HG02943 (cell line): ENCODE data around the gene STAB2.
"Not testable (repeated sequence)": the region's sequence is repeated elsewhere in the genome, so short reads cannot be mapped to it uniquely, and the experiment has no call there.

Experiments used
- ATAC-seq: cut with Tn5 transposase; IDR thresholded peaks from one replicate; pipeline ENCODE4 v1.9.1; 2021; ENCODE audit warnings: mild to moderate bottlenecking, low read depth, moderate library complexity; ENCODE audit not compliant: unreplicated experiment

Gene STAB2

GRCh38 chr12:103801709-103802585, 214.9 kb downstream of the STAB2 start:
- ATAC-seq, result no peak

GRCh38 chr12:103802586-103802886, 215.5 kb downstream of the STAB2 start:
- ATAC-seq, result no peak

- ATAC-seq, result no peak
Measured at GRCh38 chr12:103803847-103804246, 216.8 kb downstream of the STAB2 start.

- ATAC-seq, result no peak
Measured at GRCh38 chr12:103805655-103806360, 218.7 kb downstream of the STAB2 start.

- no peak for ATAC-seq
Measured at GRCh38 chr12:103806803-103807202, 219.7 kb downstream of the STAB2 start.

- no peak for ATAC-seq
Measured at GRCh38 chr12:103807561-103808238, 220.6 kb downstream of the STAB2 start.

GRCh38 chr12:103808239-103808880, 221.3 kb downstream of the STAB2 start:
- ATAC-seq, result no peak

GRCh38 chr12:103809154-103809553, 222.1 kb downstream of the STAB2 start:
- no peak for ATAC-seq

- not testable (repeated sequence) for ATAC-seq
Measured at GRCh38 chr12:103809639-103810038, 222.6 kb downstream of the STAB2 start.

- no peak for ATAC-seq
Measured at GRCh38 chr12:103810111-103810510, 223.0 kb downstream of the STAB2 start.

GRCh38 chr12:103811791-103812190, 224.7 kb downstream of the STAB2 start:
- no peak for ATAC-seq

GRCh38 chr12:103812789-103813188, 225.7 kb downstream of the STAB2 start:
- no peak for ATAC-seq

GRCh38 chr12:103813426-103813825, 226.4 kb downstream of the STAB2 start:
- ATAC-seq, result no peak

GRCh38 chr12:103813949-103814348, 226.9 kb downstream of the STAB2 start:
- ATAC-seq, result no peak

GRCh38 chr12:103814436-103814835, 227.4 kb downstream of the STAB2 start:
- no peak for ATAC-seq
